ENCODE measurements around the gene TCTN3. TPM values are rescaled to one million over a fixed set of nuclear protein-coding genes. Genes with fewer than 3 reads are reported as not detected.
A peak's percentile ranks its signal among the peaks of the same experiment; 100 is the strongest.

The TCTN3 gene
- total and polyA plus RNA-seq, 2 of the 13 experiments (the other 11 are each of a cell fraction or from before 2014, with no cell fraction given) = 53.3 to 60.0 TPM

DNA sequence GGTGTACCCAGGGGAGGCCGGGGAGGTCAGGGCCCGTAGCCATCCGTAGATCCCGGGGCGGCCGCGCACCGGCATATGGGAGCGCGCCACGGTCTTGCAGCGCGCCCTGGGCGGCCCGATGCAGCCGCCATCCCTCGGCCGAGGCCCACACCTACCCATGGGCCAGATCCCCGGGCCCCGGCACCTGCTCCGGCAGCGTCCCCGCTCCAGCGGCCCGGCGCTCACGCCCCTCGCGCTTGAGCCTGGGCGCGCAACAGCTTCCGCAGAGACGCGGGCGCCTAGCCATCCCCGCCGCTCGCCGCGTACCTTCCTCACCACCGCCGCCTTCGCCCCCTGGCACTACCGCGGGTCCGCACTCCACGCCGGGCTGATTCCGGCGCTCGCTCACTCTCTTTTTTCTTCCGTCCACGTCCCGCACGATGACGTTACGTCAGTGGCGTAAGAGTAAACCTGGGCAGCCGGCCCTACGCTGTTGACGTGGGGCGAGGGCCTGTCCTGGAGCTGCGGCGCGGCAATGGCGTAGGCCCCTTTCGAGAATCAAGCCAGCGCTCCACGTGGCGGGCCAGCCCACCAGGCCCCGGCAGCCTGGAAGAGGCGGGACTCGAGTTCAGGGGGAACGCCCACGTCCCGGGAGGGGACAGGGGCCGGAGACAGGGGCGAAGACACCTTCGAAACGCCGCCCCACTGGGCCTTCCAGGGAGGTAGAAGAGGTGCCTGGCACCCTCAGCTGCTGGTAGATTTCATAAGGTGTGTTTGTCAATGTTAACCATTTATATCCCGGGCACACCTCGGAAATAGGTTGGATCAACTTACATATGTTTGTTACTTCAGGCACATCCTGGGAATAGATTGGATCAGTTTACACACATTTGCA lies 37.2 kb downstream of the TCTN3 start, which contains the start of gene ALDH18A1 (continued):
- TF ChIP-seq NFE2 (CRISPR knock-in tag; IDR thresholded peaks at IDR 0.05) (no peak), PCBP2 (optimal IDR thresholded peaks at IDR 0.05; ENCODE audit: low read depth, low read length, poor library complexity, severe bottlenecking) (no peak), TEAD3 (CRISPR knock-in tag; optimal IDR thresholded peaks at IDR 0.05; ENCODE audit: borderline replicate concordance) (no peak), YY1 (IDR thresholded peaks at IDR 0.05; ENCODE audit: insufficient read depth, insufficient replicate concordance, low read depth, low read length) (peak; percentile 49), ZNF564 (CRISPR knock-in tag; IDR thresholded peaks at IDR 0.05) (no peak; the same call in 1 of the 2 replicates), RXRB (CRISPR knock-in tag; IDR thresholded peaks at IDR 0.05; ENCODE audit: borderline replicate concordance) (peak; percentile 48; the same call in 1 of the 2 replicates), DPF2 (CRISPR knock-in tag; IDR thresholded peaks at IDR 0.05; ENCODE audit: borderline replicate concordance, low read depth) (no peak), BRD4 (CRISPR knock-in tag; IDR thresholded peaks at IDR 0.05) (no peak), NR2F2 (IDR thresholded peaks at IDR 0.05; ENCODE audit: borderline replicate concordance, low read depth) (no peak), MBD4 (IDR thresholded peaks at IDR 0.05; ENCODE audit: borderline replicate concordance, low read length) (no peak), JARID2 (CRISPR knock-in tag; IDR thresholded peaks at IDR 0.05; ENCODE audit: insufficient replicate concordance) (peak; percentile 34), ZNF337 (CRISPR knock-in tag; IDR thresholded peaks at IDR 0.05; ENCODE audit: borderline replicate concordance, low read depth) (peak; percentile 47; the same call in 1 of the 2 replicates), ARHGAP35 (CRISPR knock-in tag; IDR thresholded peaks at IDR 0.05; ENCODE audit: borderline replicate concordance) (peak; percentile 75; the same call in 1 of the 2 replicates), ZNF619 (CRISPR knock-in tag; IDR thresholded peaks at IDR 0.05) (peak; percentile 90), ZNF446 (CRISPR knock-in tag; IDR thresholded peaks at IDR 0.05) (peak; percentile 18; the same call in 1 of the 2 replicates), RNF2 (conservative IDR thresholded peaks at IDR 0.05; ENCODE audit: low read depth) (peak; percentile 46; the same call in 1 of the 2 replicates), PHF8 (CRISPR knock-in tag; IDR thresholded peaks at IDR 0.05) (peak; percentile 89), ISX (CRISPR knock-in tag; conservative IDR thresholded peaks at IDR 0.05) (0 out of 2 replicates have a peak, but pooled peaks have one; percentile 53), ZNF296 (CRISPR knock-in tag; conservative IDR thresholded peaks at IDR 0.05) (peak; percentile 58; the same call in 1 of the 2 replicates)
- TF ChIP-seq, protein P1, sequence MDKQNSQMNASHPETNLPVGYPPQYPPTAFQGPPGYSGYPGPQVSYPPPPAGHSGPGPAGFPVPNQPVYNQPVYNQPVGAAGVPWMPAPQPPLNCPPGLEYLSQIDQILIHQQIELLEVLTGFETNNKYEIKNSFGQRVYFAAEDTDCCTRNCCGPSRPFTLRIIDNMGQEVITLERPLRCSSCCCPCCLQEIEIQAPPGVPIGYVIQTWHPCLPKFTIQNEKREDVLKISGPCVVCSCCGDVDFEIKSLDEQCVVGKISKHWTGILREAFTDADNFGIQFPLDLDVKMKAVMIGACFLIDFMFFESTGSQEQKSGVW (CRISPR knock-in tag; IDR thresholded peaks at IDR 0.05; ENCODE audit: borderline replicate concordance) = no peak
- TF ChIP-seq, protein P2, sequence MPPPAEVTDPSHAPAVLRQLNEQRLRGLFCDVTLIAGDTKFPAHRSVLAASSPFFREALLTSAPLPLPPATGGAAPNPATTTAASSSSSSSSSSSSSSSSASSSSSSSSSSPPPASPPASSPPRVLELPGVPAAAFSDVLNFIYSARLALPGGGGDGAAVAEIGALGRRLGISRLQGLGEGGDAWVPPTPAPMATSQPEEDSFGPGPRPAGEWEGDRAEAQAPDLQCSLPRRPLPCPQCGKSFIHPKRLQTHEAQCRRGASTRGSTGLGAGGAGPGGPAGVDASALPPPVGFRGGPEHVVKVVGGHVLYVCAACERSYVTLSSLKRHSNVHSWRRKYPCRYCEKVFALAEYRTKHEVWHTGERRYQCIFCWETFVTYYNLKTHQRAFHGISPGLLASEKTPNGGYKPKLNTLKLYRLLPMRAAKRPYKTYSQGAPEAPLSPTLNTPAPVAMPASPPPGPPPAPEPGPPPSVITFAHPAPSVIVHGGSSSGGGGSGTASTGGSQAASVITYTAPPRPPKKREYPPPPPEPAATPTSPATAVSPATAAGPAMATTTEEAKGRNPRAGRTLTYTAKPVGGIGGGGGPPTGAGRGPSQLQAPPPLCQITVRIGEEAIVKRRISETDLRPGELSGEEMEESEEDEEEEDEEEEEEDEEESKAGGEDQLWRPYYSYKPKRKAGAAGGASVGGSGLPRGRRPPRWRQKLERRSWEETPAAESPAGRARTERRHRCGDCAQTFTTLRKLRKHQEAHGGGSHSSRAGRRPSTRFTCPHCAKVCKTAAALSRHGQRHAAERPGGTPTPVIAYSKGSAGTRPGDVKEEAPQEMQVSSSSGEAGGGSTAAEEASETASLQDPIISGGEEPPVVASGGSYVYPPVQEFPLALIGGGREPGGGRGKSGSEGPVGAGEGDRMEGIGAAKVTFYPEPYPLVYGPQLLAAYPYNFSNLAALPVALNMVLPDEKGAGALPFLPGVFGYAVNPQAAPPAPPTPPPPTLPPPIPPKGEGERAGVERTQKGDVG (CRISPR knock-in tag; IDR thresholded peaks at IDR 0.05; ENCODE audit: borderline replicate concordance) = no peak
- TF ChIP-seq, protein P3, sequence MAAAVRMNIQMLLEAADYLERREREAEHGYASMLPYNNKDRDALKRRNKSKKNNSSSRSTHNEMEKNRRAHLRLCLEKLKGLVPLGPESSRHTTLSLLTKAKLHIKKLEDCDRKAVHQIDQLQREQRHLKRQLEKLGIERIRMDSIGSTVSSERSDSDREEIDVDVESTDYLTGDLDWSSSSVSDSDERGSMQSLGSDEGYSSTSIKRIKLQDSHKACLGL (CRISPR knock-in tag; IDR thresholded peaks at IDR 0.05) = peak; percentile 95

All from HepG2 (cell line).